ENCODE measurements around the gene NHLRC3.

- TF ChIP-seq EZH2 (IDR thresholded peaks at IDR 0.05; ENCODE audit: borderline replicate concordance, low read depth, low read length, severe bottlenecking) (no peak), CTCF (IDR thresholded peaks at IDR 0.05; ENCODE audit: borderline replicate concordance, extremely low read depth, low read length, poor library complexity, severe bottlenecking) (no peak)
Observed at GRCh38 chr13:39016087-39016486, 22.2 kb upstream of the NHLRC3 start.
